DOHH2 (cell line): ENCODE data around the gene DHRS3.

ENCODE experiments used
- EZH2phosphoT487 ChIP-seq: fragments of 200-600 bp; sonication (generic); IDR thresholded peaks from 2 replicates; pipeline ENCODE4 v1.6.1; 2017; ENCODE audit warnings: borderline replicate concordance, mild to moderate bottlenecking, antibody characterized with exemption, low read length, moderate library complexity, mixed read lengths
- TF ChIP-seq, protein P1 (sequence below): fragments of 200-600 bp; sonication (generic); IDR thresholded peaks from one replicate; pipeline ENCODE4 v1.5.1; 2014; ENCODE audit warnings: antibody characterized with exemption, mild to moderate bottlenecking, low read depth, low read length; ENCODE audit not compliant: poor library complexity, severe bottlenecking

DNA sequence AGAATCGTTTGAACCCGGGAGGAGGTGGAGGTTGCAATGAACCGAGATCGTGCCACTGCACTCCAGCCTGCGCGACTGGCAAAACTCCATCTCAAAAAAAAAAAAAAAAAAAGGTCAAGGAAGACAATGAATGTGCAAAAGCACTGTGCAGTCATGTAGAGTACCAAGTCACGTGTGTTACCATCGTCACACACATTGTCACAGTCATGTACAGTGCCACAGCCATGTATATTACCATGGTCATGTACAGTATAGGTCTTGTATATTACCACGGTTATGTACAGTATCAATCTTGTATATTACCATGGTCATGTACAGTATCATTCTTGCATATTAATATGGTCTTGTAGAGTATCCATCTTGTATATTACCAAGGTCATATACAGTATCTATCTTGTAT lies 13.0 kb downstream of the DHRS3 start:
- TF ChIP-seq, protein P1, sequence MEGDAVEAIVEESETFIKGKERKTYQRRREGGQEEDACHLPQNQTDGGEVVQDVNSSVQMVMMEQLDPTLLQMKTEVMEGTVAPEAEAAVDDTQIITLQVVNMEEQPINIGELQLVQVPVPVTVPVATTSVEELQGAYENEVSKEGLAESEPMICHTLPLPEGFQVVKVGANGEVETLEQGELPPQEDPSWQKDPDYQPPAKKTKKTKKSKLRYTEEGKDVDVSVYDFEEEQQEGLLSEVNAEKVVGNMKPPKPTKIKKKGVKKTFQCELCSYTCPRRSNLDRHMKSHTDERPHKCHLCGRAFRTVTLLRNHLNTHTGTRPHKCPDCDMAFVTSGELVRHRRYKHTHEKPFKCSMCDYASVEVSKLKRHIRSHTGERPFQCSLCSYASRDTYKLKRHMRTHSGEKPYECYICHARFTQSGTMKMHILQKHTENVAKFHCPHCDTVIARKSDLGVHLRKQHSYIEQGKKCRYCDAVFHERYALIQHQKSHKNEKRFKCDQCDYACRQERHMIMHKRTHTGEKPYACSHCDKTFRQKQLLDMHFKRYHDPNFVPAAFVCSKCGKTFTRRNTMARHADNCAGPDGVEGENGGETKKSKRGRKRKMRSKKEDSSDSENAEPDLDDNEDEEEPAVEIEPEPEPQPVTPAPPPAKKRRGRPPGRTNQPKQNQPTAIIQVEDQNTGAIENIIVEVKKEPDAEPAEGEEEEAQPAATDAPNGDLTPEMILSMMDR, result no peak
- no peak for TF ChIP-seq EZH2phosphoT487
